Measurements from ENCODE around the gene TEPSIN. TPM values are rescaled to one million over a fixed set of nuclear protein-coding genes. Genes with fewer than 3 reads are reported as not detected.

Gene TEPSIN
- total RNA-seq, 1 experiment from 2014 or later = 38.8 TPM

DNA sequence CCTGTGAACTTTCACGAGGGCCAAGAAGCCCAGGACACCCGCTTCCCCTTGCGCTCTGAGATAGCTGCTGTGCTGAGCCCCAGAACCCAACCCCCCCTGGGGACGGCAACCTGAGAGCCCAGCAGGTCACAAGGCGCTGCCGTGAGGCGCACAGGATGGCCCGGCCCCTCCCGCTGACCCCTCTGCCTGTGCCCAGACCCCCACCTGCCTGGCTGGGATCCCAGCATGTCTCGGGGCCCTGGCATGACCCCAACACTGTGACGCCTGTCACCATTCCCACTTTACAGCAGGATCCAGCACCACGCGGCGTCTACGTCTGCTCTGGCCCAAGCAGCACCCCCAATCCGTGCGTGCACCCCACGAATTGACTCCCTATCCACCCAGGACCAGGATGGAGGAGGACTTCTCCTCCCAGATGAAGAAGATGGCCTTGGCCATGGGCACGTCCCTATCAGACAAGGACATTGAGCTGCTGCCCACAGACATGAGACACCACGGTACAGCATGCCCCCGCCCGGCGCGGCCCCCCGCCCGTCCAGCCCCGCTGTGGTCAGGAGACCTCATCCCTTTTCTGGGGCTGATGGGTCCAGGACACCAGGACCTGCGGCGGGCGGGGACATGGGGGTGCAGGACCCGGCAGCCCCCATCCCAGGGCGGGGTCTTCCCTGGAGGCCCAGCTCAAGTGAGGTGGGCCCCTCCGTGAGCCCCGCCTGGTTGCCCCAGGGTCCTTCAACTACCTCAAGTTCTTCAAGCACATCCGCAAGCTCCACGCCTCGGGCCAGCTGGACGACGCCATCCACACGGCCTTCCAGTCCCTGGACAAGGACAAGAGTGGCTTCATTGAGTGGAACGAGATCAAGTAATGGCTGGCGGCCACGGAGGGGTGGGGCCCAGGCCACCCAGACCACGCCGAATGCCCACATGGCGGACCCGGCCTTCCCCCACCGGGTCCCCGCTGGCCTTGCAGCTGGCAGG, 57.7 kb downstream of the TEPSIN start:
- no peak overlapping the region for H4K91ac ChIP-seq (ENCODE audit: insufficient read length, low read depth, low read length)
- H4K5ac ChIP-seq (ENCODE audit: insufficient read length, low read depth, low read length) = no peak overlapping the region
- DNase-seq = no peak
- H4K20me1 ChIP-seq (ENCODE audit: control insufficient read depth, insufficient read depth, insufficient read length) = no peaks in the 10 kb centered on the region
- Mint-ChIP-seq H3K27me3 (ENCODE audit: low read depth) (no peaks in the 10 kb centered on the region; the same call in 1 of the 2 replicates), H3K4me1 (peaks cover 2 to 4% of the 10 kb centered on the region in 2 experiments; a peak in 1 of 4 replicates), H3K9me3 (no peaks in the 10 kb centered on the region), H3K27ac (no peak overlapping the region), H3K36me3 (ENCODE audit: insufficient read depth in 1 of 3, low read depth in 3 of 3) (no peaks in the 10 kb centered on the region), H3K4me3 (no peak overlapping the region)
- no peak overlapping the region for H2BK15ac ChIP-seq (ENCODE audit: low read depth, low read length)
- H2AK5ac ChIP-seq (ENCODE audit: insufficient read length, low read length) = no peak overlapping the region
- H4K8ac ChIP-seq (replicated peaks; ENCODE audit: insufficient read length, low read depth, low read length) = no peak overlapping the region
- no peak overlapping the region for H2BK12ac ChIP-seq (ENCODE audit: insufficient read length, low read depth, low read length)
- no peaks in the 10 kb centered on the region for H3K4me1 ChIP-seq (ENCODE audit: insufficient read depth, low read length)
- no peaks in the 10 kb centered on the region for H3K9me3 ChIP-seq (ENCODE audit: control insufficient read depth, low read depth, low read length)
- no peak overlapping the region for H2BK20ac ChIP-seq (ENCODE audit: low read depth, low read length, poor library complexity, severe bottlenecking)
- TF ChIP-seq CTCF (conservative IDR thresholded peaks at IDR 0.05) = no peak
- H3K79me1 ChIP-seq (ENCODE audit: insufficient read depth, low read depth, low read length, poor library complexity, severe bottlenecking) = no peaks in the 10 kb centered on the region
- no peaks in the 10 kb centered on the region for H3K23me2 ChIP-seq (ENCODE audit: insufficient read length, low read depth, low read length, poor library complexity, severe bottlenecking)
- H2BK120ac ChIP-seq (ENCODE audit: low read depth, low read length, poor library complexity, severe bottlenecking) = no peak overlapping the region
- H3K79me2 ChIP-seq (ENCODE audit: insufficient read depth, low read length) = no peaks in the 10 kb centered on the region
- H3K4me2 ChIP-seq (ENCODE audit: insufficient read depth, insufficient read length, low read length) = no peak overlapping the region
- H2AFZ ChIP-seq (ENCODE audit: low read length) = no peak overlapping the region
- no peak overlapping the region for H3K18ac ChIP-seq (ENCODE audit: insufficient read length, low read depth, low read length)
- no peak overlapping the region for H3K4ac ChIP-seq (ENCODE audit: low read depth, low read length)
- no peak overlapping the region for H2BK5ac ChIP-seq (ENCODE audit: insufficient read length, low read length)
- H3K14ac ChIP-seq (ENCODE audit: insufficient read depth, low read length) = no peak overlapping the region
- H3K27ac ChIP-seq (ENCODE audit: insufficient read length, low read depth, low read length) = no peak overlapping the region
- no peak overlapping the region for H3T11ph ChIP-seq (ENCODE audit: low read length)
- H3K23ac ChIP-seq (ENCODE audit: insufficient read length, low read depth, low read length) = no peak overlapping the region
- WGBS (ENCODE audit: extremely low coverage, insufficient read length, low lambda C conversion rate) = no CpG with 5 or more reads among the region's 49 CpGs
- no peak overlapping the region for H3K56ac ChIP-seq (ENCODE audit: insufficient read length, low read depth, low read length)
- H3K9ac ChIP-seq (ENCODE audit: extremely low read depth, insufficient read length, low read length) = no peak overlapping the region
- H3K27me3 ChIP-seq (ENCODE audit: insufficient read depth, low read length) = no peaks in the 10 kb centered on the region
